ENCODE measurements around the gene ERICH2.
"Not testable (repeated sequence)": the region's sequence is repeated elsewhere in the genome, so short reads cannot be mapped to it uniquely, and the experiment has no call there.

GRCh38 chr2:170734601-170735000 lies 35.6 kb upstream of the ERICH2 start:
- not testable (repeated sequence) for TF ChIP-seq UBTF (CRISPR knock-in tag; IDR thresholded peaks at IDR 0.05); ZNF619 (CRISPR knock-in tag; IDR thresholded peaks at IDR 0.05); ZFP41 (CRISPR knock-in tag; IDR thresholded peaks at IDR 0.05; ENCODE audit: borderline replicate concordance)
